Hematopoietic multipotent progenitor cell treated with erythropoietin and hydrocortisone succinate and interleukin-3 and kit ligand, for 15 days (in vitro differentiated cells): Measurements from ENCODE around the gene SND1.
"Not testable (repeated sequence)": the region's sequence is repeated elsewhere in the genome, so short reads cannot be mapped to it uniquely, and the experiment has no call there.

Experiments
- DNase-seq: peaks from one replicate; pipeline ENCODE4 v3.0.0-alpha.2; 2015; ENCODE audit warnings: low spot score

SND1 gene

GRCh38 chr7:127831318-127832219 is 179.6 kb downstream of the SND1 start:
- DNase-seq: no peak

DNA sequence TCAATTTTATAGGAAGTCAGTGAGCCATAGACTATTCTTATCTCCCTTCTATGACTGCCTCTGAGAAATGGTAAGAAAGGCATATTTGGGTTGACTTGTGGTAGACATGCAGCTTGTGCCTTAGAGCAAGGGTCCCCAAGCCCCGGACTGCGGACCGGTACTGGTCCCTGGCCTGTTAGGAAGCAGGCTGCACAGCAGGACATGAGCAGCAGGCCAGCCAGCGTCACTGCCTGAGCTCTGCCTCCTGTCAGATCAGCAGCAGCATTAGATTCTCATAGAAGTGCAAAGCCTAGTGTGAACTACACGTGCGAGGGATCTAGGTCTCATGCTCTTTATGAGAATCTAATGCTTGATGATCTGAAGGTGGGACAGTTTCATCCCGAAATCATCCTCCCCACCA is 180.6 kb downstream of the SND1 start:
- no peak for DNase-seq

DNA sequence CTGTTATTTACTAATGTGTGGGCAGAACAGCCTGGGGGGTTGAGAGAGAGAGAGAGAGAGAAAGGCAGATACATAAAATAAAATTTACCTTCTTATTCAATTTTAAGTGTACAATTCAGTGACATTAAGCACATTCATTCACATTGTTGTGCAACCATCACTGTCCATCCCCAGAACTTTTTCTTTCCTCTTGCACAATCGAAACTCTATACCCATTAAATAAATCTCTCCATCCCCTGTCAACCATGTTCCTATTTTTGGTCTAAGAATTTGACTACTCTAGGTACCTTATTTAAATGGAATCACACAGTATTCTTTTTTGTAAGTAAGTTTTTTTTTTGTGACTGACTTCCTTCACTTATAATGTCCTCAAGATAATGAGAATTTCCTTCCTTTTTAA is 181.6 kb downstream of the SND1 start:
- DNase-seq: no peak

DNA sequence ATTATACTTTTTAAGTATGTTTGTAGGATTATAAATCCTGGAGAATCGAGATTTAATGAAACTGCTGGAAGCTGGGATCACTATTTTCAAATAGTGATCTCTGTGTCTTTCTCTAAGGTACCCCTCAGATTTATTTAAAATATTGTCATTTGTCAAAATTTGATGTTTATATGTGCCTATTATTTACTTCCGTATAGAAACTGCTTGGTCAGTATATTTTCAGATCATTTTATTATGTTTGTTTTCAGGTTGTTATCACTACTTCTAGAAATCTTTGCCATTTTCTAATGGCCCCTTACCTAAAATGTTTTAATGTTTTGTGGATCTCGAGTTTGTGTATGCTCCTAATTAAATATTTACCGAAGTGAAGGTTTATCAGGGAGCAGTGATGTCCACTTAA is 183.7 kb downstream of the SND1 start:
- DNase-seq: no peak

GRCh38 chr7:127837816-127838410 is 185.9 kb downstream of the SND1 start:
- DNase-seq: not testable (repeated sequence)

DNA sequence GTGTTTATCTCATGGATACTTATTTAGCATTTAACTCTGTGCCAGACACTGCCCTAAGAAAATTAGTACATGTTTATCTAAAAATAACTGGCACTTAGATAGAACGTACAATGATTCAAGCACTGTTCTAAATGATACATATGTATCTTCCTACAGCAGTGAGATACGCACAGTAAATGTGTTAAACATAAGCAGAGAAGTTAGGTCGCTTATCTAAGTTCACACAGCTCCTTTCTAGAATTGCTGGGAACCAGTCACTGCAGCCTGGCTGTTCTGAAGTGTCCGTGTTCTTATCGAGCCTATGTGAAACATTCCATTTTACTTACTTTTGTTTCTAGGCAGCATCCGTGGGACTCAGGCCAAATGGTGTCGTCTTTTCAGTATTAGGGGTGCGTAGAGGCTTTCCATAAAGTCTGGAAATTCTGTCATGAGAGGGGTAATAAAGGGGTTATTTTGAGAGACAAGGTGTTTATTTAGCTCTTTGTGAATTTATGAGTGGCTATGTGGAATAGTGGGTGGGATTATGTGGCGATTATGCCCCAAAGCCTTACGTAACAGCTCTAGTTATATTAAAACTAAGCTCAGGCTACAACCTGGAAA is 186.9 kb downstream of the SND1 start:
- DNase-seq: peak; percentile 33

DNA sequence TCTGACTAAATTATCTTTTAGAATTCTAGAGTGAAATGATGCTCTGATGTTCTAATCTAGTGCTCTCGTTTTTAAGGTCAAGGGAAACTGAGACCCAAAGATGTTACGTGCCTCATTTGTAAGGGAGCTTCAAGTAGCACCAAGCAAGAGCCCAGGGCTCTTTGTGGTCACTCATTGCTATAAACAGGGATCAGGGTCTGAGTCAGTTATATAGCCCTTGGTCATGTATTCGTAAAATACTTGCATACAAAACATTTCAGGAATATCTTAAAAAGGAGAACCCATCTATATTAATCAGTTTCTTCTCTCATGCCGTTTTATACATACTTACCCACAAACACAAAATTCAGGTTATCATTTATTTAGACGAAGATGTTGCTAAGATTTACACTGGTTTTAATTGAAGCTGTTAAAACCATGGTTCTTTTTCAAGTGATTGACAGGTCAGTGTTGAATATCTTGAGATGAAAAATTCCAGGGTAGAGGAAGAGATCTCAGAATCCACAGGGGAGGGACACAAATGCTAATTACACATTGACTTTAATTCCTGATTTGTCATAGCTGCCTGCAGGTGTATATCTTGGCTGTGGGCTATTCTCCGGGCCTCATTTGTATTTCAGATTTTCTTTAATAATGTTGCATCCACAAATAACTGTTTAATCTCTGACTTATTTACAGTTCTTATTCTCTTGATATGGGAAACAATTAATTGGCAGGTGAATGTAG is 188.4 kb downstream of the SND1 start:
- DNase-seq: no peak

DNA sequence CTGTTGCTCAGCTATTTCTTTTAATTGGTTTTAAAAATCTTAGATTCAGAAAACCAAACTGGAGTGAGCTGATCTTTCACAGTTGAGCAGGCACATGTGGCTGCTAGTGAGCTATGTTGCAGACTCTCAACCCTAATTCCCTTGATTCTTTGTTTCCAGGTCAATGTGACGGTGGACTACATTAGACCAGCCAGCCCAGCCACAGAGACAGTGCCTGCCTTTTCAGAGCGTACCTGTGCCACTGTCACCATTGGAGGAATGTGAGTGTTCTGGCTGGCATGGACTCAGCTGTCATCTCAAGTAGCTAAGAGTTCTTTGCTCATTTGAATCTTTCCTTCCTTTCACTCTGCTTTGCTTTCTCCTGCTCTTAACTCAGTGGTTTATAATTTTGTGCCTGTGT is 192.2 kb downstream of the SND1 start:
- DNase-seq: no peak

GRCh38 chr7:127844707-127845331 is 192.8 kb downstream of the SND1 start:
- DNase-seq: peak; percentile 9

- DNase-seq: no peak
Measured at GRCh38 chr7:127845522-127846214, 193.7 kb downstream of the SND1 start.

DNA sequence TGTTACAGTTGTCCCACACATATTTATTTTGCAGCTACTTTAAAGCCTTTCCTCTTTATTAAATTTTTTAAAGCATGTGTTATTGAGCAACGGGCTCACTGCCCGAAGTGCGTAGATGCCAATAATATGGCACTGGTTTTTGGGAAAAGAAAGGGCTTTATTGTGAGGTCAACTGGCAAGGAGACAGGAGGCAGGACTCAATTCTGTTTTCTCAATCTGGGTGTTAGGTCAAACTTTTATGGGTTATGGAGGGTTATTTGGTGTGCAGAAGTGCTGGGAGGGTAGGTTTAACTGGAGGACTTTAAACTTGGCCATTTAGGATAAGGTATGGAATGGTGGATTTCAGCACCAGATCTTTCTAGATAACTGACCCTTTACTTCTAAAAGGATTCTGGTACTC is 195.6 kb downstream of the SND1 start:
- no peak for DNase-seq

DNA sequence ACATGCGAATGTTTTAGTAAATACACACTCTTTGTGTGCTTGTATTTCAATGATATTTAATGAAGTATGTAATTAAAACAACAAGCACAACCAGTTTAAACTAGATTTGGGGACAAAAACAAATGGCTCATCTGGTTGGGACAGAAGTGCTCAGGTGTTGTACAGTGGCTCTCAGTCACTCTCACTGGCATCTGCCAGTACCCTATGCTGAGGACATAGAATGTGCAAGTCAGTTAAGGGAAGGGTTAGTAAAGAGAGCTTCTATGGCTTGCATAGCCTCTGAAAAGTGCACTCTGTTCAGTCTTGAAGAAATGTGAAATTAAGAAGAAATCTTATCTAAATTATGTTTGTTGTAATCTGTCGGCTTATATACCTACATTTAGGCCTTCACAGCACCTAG is 196.2 kb downstream of the SND1 start:
- no peak for DNase-seq

- no peak for DNase-seq
Measured at GRCh38 chr7:127850195-127850594, 198.2 kb downstream of the SND1 start.

DNA sequence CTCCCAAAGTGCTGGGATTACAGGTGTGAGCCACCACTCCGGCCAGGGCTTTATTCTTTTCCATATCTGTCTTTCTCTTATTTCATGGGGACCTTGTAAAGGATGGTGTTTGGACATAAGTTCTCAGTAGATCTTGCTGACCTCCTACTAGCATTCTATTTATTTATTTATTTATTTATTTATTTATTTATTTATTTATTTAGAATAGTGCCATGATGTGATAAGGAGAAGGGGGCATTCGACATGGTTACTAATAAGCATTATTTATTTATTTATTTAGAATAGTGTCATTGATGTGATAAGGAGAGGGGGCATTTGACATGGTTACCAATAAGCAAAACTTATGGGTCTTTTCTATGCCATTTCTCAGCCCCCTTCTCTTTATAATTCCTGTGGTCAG is 202.4 kb downstream of the SND1 start:
- no peak for DNase-seq

DNA sequence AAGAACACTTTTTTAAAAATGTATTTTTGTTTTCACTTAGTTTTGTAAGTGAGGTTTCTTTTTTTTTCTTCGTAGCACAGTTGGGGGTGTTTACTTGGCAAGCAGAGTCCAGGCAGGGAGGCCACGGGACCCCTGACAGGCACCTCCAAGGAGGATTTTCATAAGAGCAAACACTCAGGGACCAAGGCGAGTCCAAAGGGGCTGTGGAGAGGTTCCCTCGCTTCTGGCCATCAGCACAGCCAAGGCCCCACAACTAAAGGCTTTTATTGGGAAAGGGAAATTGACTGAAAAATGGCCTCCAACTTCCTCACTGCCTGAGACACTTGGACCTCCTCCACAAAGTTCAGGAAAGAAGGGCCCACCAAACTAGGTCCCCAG is 205.5 kb downstream of the SND1 start:
- DNase-seq: no peak

GRCh38 chr7:127858091-127858914 is 206.3 kb downstream of the SND1 start:
- DNase-seq: no peak

GRCh38 chr7:127858915-127859189 is 206.9 kb downstream of the SND1 start:
- DNase-seq: no peak

DNA sequence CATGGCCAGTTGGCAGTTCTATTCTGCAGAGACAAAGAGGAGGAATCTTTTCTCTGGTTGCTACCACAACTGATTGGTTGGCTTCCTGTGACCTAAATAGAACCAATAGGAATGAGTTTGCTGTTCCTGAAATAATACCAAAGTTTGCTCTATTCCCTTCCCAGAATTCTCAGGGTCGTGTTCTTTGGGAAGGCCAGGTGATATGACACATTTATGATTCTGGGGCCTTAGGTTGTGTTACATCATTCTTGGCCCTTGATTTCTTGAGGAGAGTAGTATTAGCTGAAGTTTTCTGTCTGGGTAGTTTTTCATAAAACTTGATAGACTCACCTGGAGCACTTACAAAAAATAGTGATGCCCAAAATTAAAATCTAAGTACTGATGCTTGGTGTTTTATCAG is 207.3 kb downstream of the SND1 start:
- DNase-seq: no peak

GRCh38 chr7:127862525-127862924 is 210.5 kb downstream of the SND1 start:
- DNase-seq: no peak

DNA sequence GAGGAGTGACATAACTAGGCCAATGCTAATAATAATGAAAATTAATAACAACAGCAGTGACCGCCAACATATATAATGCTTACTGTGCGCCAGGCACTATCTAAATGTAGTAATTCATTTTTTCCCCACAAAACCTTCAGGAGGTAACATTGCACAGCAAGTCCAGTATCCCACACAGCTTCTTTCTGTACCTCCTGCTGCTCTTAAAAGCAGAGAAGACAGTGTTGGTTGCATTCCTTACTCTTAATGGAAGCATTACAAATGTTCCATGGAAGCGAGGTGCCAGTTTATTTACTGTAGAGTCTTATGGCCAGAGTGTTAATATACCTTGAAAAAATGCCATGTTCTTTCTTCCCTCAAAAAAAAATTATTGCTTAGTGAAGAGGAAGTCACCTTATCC is 211.1 kb downstream of the SND1 start:
- no peak for DNase-seq

GRCh38 chr7:127865466-127865865 is 213.5 kb downstream of the SND1 start:
- DNase-seq: no peak
